ENCODE measurements around the gene DOCK9. TPM values are rescaled to one million over a fixed set of nuclear protein-coding genes. Genes with fewer than 3 reads are reported as not detected.

DOCK9 gene
- total and polyA plus RNA-seq, 2 donors (not counting 1 experiment from before 2014, with no cell fraction given) = 18.2 TPM

DNA sequence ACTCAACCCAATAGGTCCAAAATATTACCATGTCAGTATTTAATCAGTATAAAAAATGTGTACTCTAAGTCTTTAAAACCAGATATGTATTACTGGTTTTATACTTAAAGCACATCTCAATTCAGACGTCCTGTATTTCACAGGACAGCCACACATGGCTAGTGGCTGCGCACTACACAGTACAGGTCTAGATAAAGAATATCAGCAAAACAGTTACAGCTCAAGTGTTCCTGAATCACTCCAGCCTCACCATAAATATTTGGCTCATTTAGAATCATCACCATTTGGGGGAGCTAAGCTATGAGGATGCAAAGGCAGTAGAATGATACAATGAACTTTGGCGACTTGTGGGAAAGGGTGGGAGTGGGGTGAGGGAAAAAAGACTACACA, 89.0 kb downstream of the DOCK9 start:
- no peaks in the 10 kb centered on the region for H3K4me1 ChIP-seq (ENCODE audit: control insufficient read depth, extremely low read depth, insufficient read depth, low read length)
- no peaks in the 10 kb centered on the region for H4K20me1 ChIP-seq (ENCODE audit: control insufficient read depth, extremely low read depth, insufficient read depth, low read length)
- no peak overlapping the region for H3K4me2 ChIP-seq (ENCODE audit: extremely low read depth, insufficient read depth, low read length)
- no peak overlapping the region for H3K4me3 ChIP-seq (replicated peaks in 1 of 4; ENCODE audit: control extremely low read depth in 1 of 4, insufficient read depth in 1 of 4, low read depth in 3 of 4, low read length in 4 of 4)
- H3K36me3 ChIP-seq (ENCODE audit: control insufficient read depth, insufficient read depth, low read length) = no peaks in the 10 kb centered on the region
- H2AFZ ChIP-seq (ENCODE audit: low read length) = no peak overlapping the region
- DNase-seq (ENCODE audit: low read depth in 2 of 2) = no peak
- no peak overlapping the region for H3K9ac ChIP-seq (ENCODE audit: insufficient read depth, low read length)
- H3K27ac ChIP-seq (ENCODE audit: insufficient read depth, low read length) = no peak overlapping the region
- no peaks in the 10 kb centered on the region for H3K9me3 ChIP-seq (ENCODE audit: control insufficient read depth, insufficient read depth, low read depth, low read length)
- TF ChIP-seq, protein P1, sequence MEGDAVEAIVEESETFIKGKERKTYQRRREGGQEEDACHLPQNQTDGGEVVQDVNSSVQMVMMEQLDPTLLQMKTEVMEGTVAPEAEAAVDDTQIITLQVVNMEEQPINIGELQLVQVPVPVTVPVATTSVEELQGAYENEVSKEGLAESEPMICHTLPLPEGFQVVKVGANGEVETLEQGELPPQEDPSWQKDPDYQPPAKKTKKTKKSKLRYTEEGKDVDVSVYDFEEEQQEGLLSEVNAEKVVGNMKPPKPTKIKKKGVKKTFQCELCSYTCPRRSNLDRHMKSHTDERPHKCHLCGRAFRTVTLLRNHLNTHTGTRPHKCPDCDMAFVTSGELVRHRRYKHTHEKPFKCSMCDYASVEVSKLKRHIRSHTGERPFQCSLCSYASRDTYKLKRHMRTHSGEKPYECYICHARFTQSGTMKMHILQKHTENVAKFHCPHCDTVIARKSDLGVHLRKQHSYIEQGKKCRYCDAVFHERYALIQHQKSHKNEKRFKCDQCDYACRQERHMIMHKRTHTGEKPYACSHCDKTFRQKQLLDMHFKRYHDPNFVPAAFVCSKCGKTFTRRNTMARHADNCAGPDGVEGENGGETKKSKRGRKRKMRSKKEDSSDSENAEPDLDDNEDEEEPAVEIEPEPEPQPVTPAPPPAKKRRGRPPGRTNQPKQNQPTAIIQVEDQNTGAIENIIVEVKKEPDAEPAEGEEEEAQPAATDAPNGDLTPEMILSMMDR (conservative IDR thresholded peaks at IDR 0.05 in 1 of 2, IDR thresholded peaks at IDR 0.05 in 1 of 2; ENCODE audit: low read depth in 1 of 2, low read length in 2 of 2) = no peak
- TF ChIP-seq EZH2 (IDR thresholded peaks at IDR 0.05; ENCODE audit: low read length, missing control alignments) = no peak
- H3K27me3 ChIP-seq (ENCODE audit: control insufficient read depth, insufficient read depth, low read length) = no peaks in the 10 kb centered on the region
- H3K79me2 ChIP-seq (ENCODE audit: control insufficient read depth, insufficient read depth, low read length) = no peaks in the 10 kb centered on the region

DNA sequence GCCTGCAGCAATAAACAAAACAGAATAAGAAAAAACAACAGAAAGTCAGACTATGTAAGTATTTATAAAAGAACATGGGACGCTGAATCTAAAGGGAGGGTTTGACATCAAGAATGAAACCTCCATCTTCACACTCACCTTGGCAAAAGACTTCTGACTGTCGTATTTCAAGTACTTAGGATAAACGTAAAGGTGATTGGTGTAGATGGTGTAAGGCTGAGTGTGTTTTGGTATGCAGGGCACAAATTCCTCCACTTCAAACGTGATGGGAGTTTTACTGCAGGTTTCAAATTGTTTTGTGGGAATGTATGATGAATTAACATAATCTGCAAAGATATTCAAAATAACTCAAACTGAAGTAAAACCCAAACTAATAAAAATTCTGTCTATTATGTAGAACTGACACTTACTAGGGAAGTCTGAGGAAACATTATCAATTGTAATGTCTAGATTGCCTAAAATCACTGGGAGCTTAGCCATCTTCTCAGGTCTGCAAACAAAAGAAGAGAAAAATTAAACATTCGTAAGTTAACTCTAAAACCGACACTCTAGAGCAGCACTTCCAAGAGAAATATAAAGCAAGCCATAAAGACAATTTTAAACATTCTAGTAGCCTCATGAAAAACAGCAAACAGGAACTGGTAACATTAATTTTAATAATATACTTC, 89.5 kb downstream of the DOCK9 start:
- Histone ChIP-seq H3K9me3 (ENCODE audit: control insufficient read depth, insufficient read depth, low read depth, low read length) (no peaks in the 10 kb centered on the region), H2AFZ (ENCODE audit: low read length) (no peak overlapping the region), H3K4me1 (ENCODE audit: control insufficient read depth, extremely low read depth, insufficient read depth, low read length) (no peaks in the 10 kb centered on the region), H3K27me3 (ENCODE audit: control insufficient read depth, insufficient read depth, low read length) (no peaks in the 10 kb centered on the region), H4K20me1 (ENCODE audit: control insufficient read depth, extremely low read depth, insufficient read depth, low read length) (no peaks in the 10 kb centered on the region), H3K4me2 (ENCODE audit: extremely low read depth, insufficient read depth, low read length) (no peak overlapping the region), H3K36me3 (ENCODE audit: control insufficient read depth, insufficient read depth, low read length) (no peaks in the 10 kb centered on the region), H3K9ac (ENCODE audit: insufficient read depth, low read length) (no peak overlapping the region), H3K79me2 (ENCODE audit: control insufficient read depth, insufficient read depth, low read length) (no peaks in the 10 kb centered on the region), H3K4me3 (replicated peaks in 1 of 4; ENCODE audit: control extremely low read depth in 1 of 4, insufficient read depth in 1 of 4, low read depth in 3 of 4, low read length in 4 of 4) (no peak overlapping the region), H3K27ac (ENCODE audit: insufficient read depth, low read length) (no peak overlapping the region)
- TF ChIP-seq, protein P1 (conservative IDR thresholded peaks at IDR 0.05 in 1 of 2, IDR thresholded peaks at IDR 0.05 in 1 of 2; ENCODE audit: low read depth in 1 of 2, low read length in 2 of 2) = no peak
- no peak for TF ChIP-seq EZH2 (IDR thresholded peaks at IDR 0.05; ENCODE audit: low read length, missing control alignments)
- DNase-seq (ENCODE audit: low read depth in 2 of 2) = no peak

DNA sequence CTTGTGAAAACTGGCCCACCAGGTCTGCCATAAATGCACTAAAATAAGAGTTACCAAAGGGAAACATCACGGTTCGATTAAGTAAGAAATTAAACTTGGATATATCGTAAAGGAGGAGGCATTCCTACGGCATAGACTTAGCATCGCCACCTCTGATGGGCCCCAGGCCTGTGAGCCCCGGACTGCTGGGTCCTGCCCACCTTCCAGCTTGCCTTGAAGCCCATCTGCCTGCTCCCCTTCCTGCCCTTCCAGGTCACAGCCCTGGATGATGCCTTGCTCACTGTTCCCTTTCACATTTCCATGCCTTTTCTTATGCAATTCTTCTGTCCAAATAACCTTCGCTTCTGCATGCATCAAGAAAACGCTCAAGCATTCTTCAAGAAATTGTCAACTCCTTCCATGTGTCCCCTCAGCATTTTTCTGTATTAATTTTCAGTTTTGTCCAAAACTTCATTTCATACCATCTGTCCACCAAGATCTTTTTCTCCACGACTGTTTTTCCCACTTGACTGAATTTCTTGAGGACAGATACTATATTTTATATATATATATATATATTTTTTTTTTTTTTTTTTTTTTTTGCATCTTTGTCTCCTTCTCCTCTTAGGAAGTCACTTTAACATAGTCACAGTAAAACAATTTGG, 91.2 kb downstream of the DOCK9 start:
- no peak overlapping the region for H3K9ac ChIP-seq (ENCODE audit: insufficient read depth, low read length)
- H3K4me1 ChIP-seq (ENCODE audit: control insufficient read depth, extremely low read depth, insufficient read depth, low read length) = no peaks in the 10 kb centered on the region
- no peaks in the 10 kb centered on the region for H3K79me2 ChIP-seq (ENCODE audit: control insufficient read depth, insufficient read depth, low read length)
- H2AFZ ChIP-seq (ENCODE audit: low read length) = no peak overlapping the region
- H3K9me3 ChIP-seq (ENCODE audit: control insufficient read depth, insufficient read depth, low read depth, low read length) = no peaks in the 10 kb centered on the region
- no peaks in the 10 kb centered on the region for H3K36me3 ChIP-seq (ENCODE audit: control insufficient read depth, insufficient read depth, low read length)
- H3K27ac ChIP-seq (ENCODE audit: insufficient read depth, low read length) = no peak overlapping the region
- H3K27me3 ChIP-seq (ENCODE audit: control insufficient read depth, insufficient read depth, low read length) = no peaks in the 10 kb centered on the region
- TF ChIP-seq, protein P1 (conservative IDR thresholded peaks at IDR 0.05 in 1 of 2, IDR thresholded peaks at IDR 0.05 in 1 of 2; ENCODE audit: low read depth in 1 of 2, low read length in 2 of 2) = no peak
- no peak for TF ChIP-seq EZH2 (IDR thresholded peaks at IDR 0.05; ENCODE audit: low read length, missing control alignments)
- H3K4me3 ChIP-seq (replicated peaks in 1 of 4; ENCODE audit: control extremely low read depth in 1 of 4, insufficient read depth in 1 of 4, low read depth in 3 of 4, low read length in 4 of 4) = no peak overlapping the region
- DNase-seq (ENCODE audit: low read depth in 2 of 2) = no peak
- H3K4me2 ChIP-seq (ENCODE audit: extremely low read depth, insufficient read depth, low read length) = no peak overlapping the region
- H4K20me1 ChIP-seq (ENCODE audit: control insufficient read depth, extremely low read depth, insufficient read depth, low read length) = no peaks in the 10 kb centered on the region
